IMR-90 (cell line): ENCODE results near the gene ZNF358. TPM values are rescaled to one million over a fixed set of nuclear protein-coding genes. Genes with fewer than 3 reads are reported as not detected.

Experiments used
- ATAC-seq: fragments of 200-7000 bp; cut with Tn5 transposase; 2 replicates; pipeline ENCODE4 v1.9.1; 2020; ENCODE audit warnings: low read depth, mild to moderate bottlenecking, moderate library complexity
- BruUV-seq: library from RNA; stranded (reverse); fragments of 400-500 nt; replicated peaks from 2 replicates; lab custom pipeline; 2021; lab: Mats Ljungman, UMichigan
- CTCF ChIA-PET: fragments of 300-600 bp; formaldehyde crosslinking; extraction: SDS; loops from one replicate; lab custom pipeline; 2021; ENCODE audit warnings: antibody characterized with exemption; lab: Yijun Ruan, JAX
- POLR2A ChIA-PET: fragments of 300-600 bp; sonication (Branson Sonifier 250); formaldehyde crosslinking; loops from one replicate; lab custom pipeline; 2022; ENCODE audit warnings: antibody characterized with exemption; ENCODE audit not compliant: unreplicated experiment; lab: Charles Lee
- DNase-seq: peaks from one replicate; pipeline ENCODE4 v3.0.0; 2013
- H2AFZ ChIP-seq: replicated peaks from 2 replicates; pipeline ENCODE3; 2013; ENCODE audit warnings: low read length, mild to moderate bottlenecking; ENCODE audit not compliant: poor library complexity
- H2AK5ac ChIP-seq: 2 replicates; pipeline ENCODE4 v1.6.1; 2013; ENCODE audit warnings: low read depth, low read length, inconsistent platforms
- H2AK9ac ChIP-seq: replicated peaks from 2 replicates; pipeline ENCODE3; 2013; ENCODE audit warnings: mild to moderate bottlenecking, low read depth, low read length, moderate library complexity; ENCODE audit not compliant: poor library complexity
- H2BK120ac ChIP-seq: 2 replicates; pipeline ENCODE4 v1.6.1; 2013; ENCODE audit warnings: low read depth, low read length, inconsistent platforms
- H2BK15ac ChIP-seq: 3 replicates; pipeline ENCODE4 v1.6.1; 2013; ENCODE audit warnings: low read depth, low read length, inconsistent platforms
- H2BK20ac ChIP-seq: 2 replicates; pipeline ENCODE4 v1.6.1; 2013; ENCODE audit warnings: low read depth, mild to moderate bottlenecking, inconsistent platforms, low read length, moderate library complexity
- H2BK5ac ChIP-seq: 2 replicates; pipeline ENCODE4 v1.6.1; 2013; ENCODE audit warnings: mild to moderate bottlenecking, low read depth, low read length, inconsistent platforms; ENCODE audit not compliant: poor library complexity, severe bottlenecking
- H3K14ac ChIP-seq: replicated peaks from 2 replicates; pipeline ENCODE4 v1.6.1; 2013; ENCODE audit warnings: low read depth, low read length, inconsistent platforms
- H3K18ac ChIP-seq: 2 replicates; pipeline ENCODE4 v1.6.1; 2013; ENCODE audit warnings: low read depth, low read length, control low read depth
- H3K23ac ChIP-seq: 2 replicates; pipeline ENCODE4 v1.6.1; 2013; ENCODE audit warnings: low read depth, low read length, inconsistent platforms
- H3K27ac ChIP-seq: 2 replicates; pipeline ENCODE4 v1.5.1; 2013; ENCODE audit warnings: mild to moderate bottlenecking, control low read depth, low read length; ENCODE audit not compliant: insufficient read depth
- H3K27me3 ChIP-seq: 2 replicates; pipeline ENCODE4 v1.6.1; 2013; ENCODE audit warnings: low read length; ENCODE audit not compliant: control insufficient read depth, insufficient read depth
- H3K36me3 ChIP-seq: 2 replicates; pipeline ENCODE4 v1.6.1; 2013; ENCODE audit warnings: low read length, mixed read lengths; ENCODE audit not compliant: control insufficient read depth, insufficient read depth
- H3K4ac ChIP-seq: 2 replicates; pipeline ENCODE4 v1.6.1; 2013; ENCODE audit warnings: low read depth, low read length, inconsistent platforms
- H3K4me1 ChIP-seq: 2 replicates; pipeline ENCODE4 v1.6.1; 2013; ENCODE audit warnings: low read length, mixed read lengths; ENCODE audit not compliant: control insufficient read depth, insufficient read depth
- H3K4me2 ChIP-seq: 2 replicates; pipeline ENCODE4 v1.6.1; 2013; ENCODE audit warnings: low read depth, mild to moderate bottlenecking, control low read depth, low read length, moderate library complexity
- H3K4me3 ChIP-seq: 2 replicates; pipeline ENCODE4 v1.5.1; 2013; ENCODE audit warnings: low read depth, mild to moderate bottlenecking, control low read depth, low read length, moderate library complexity; ENCODE audit not compliant: insufficient read depth
- H3K56ac ChIP-seq: 2 replicates; pipeline ENCODE4 v1.6.1; 2013; ENCODE audit warnings: low read length, inconsistent platforms; ENCODE audit not compliant: insufficient read depth; ENCODE audit errors: extremely low read depth
- H3K79me1 ChIP-seq, 2 experiments: 2 replicates each; pipeline ENCODE4 v1.6.1; 2013; ENCODE audit warnings: low read length in 2 of 2, inconsistent platforms in 1 of 2, low read depth in 1 of 2
- H3K9ac ChIP-seq: 2 replicates; pipeline ENCODE4 v1.6.1; 2013; ENCODE audit warnings: low read depth, low read length, control low read depth
- H3K9me1 ChIP-seq: 2 replicates; pipeline ENCODE4 v1.6.1; 2013; ENCODE audit warnings: low read length, inconsistent platforms; ENCODE audit not compliant: insufficient read depth
- H3K9me3 ChIP-seq: 2 replicates; pipeline ENCODE4 v1.6.1; 2013; ENCODE audit warnings: low read length; ENCODE audit not compliant: control insufficient read depth, insufficient read depth
- H4K20me1 ChIP-seq: 2 replicates; pipeline ENCODE4 v1.6.1; 2013; ENCODE audit warnings: low read length, inconsistent platforms; ENCODE audit not compliant: insufficient read depth
- H4K5ac ChIP-seq: 2 replicates; pipeline ENCODE4 v1.6.1; 2013; ENCODE audit warnings: mild to moderate bottlenecking, low read depth, low read length, control low read depth
- H4K8ac ChIP-seq, 2 experiments: 2 replicates each; pipeline ENCODE4 v1.6.1; 2013; ENCODE audit warnings: low read depth in 2 of 2, low read length in 2 of 2, control low read depth in 1 of 2, inconsistent platforms in 1 of 2
- H4K91ac ChIP-seq: 2 replicates; pipeline ENCODE4 v1.6.1; 2013; ENCODE audit warnings: low read depth, low read length, inconsistent platforms; ENCODE audit not compliant: insufficient read depth
- CEBPB ChIP-seq: IDR thresholded peaks from 2 replicates; pipeline ENCODE4 v1.6.1; 2012; ENCODE audit warnings: low read depth, low read length, improper control_type of control experiment
- CHD1 ChIP-seq: IDR thresholded peaks from 2 replicates; pipeline ENCODE4 v1.6.1; 2012; ENCODE audit warnings: low read depth, low read length, improper control_type of control experiment
- ELK1 ChIP-seq: fragments of 150-350 bp; IDR thresholded peaks from 2 replicates; pipeline ENCODE4 v1.6.1; 2016; ENCODE audit warnings: low read depth, mild to moderate bottlenecking, low read length, moderate library complexity, borderline replicate concordance
- MAFK ChIP-seq: IDR thresholded peaks from 2 replicates; pipeline ENCODE4 v1.6.1; 2012; ENCODE audit warnings: low read depth, low read length, improper control_type of control experiment
- NFE2L2 ChIP-seq: fragments of 150-350 bp; IDR thresholded peaks from 2 replicates; pipeline ENCODE4 v1.6.1; 2016; ENCODE audit warnings: low read depth, mild to moderate bottlenecking, low read length
- RCOR1 ChIP-seq: IDR thresholded peaks from 2 replicates; pipeline ENCODE4 v1.6.1; 2012; ENCODE audit warnings: mild to moderate bottlenecking, low read length, improper control_type of control experiment; ENCODE audit not compliant: insufficient replicate concordance
- RFX5 ChIP-seq: IDR thresholded peaks from 2 replicates; pipeline ENCODE4 v1.8.0; 2012; ENCODE audit warnings: low read depth, mild to moderate bottlenecking, low read length, moderate library complexity
- SMC3 ChIP-seq: fragments of 150-350 bp; IDR thresholded peaks from 2 replicates; pipeline ENCODE4 v1.6.1; 2016; ENCODE audit warnings: low read depth, mild to moderate bottlenecking, antibody characterized with exemption, low read length, moderate library complexity
- USF2 ChIP-seq: fragments of 150-350 bp; IDR thresholded peaks from 2 replicates; pipeline ENCODE4 v1.6.1; 2017; ENCODE audit warnings: mild to moderate bottlenecking, antibody characterized with exemption, low read length, low read depth
- WGBS, 2 experiments: methylation state at CpG; one replicate each; pipeline versions ENCODE4 v1.1.5 to v1.1.7; 2013; ENCODE audit warnings: missing lambda C conversion rate in 2 of 2; ENCODE audit not compliant: insufficient read length in 1 of 2; ENCODE audit errors: extremely low coverage in 2 of 2; 5-methylcytosine and 5-hydroxymethylcytosine counted together
- dilution Hi-C: fragments of 300-500 bp; cut with HindIII; formaldehyde crosslinking; loops from one replicate; pipeline ENCODE4 v1.14.3; 2018; ENCODE audit warnings: low sequenced_read_pairs; ENCODE audit not compliant: unreplicated experiment
- in situ Hi-C: fragments of 300-500 bp; cut with MboI; formaldehyde crosslinking; loops from 3 replicates; pipeline ENCODE4 v1.14.3; 2019; ENCODE audit warnings: low sequenced_read_pairs, inconsistent platforms, mixed read lengths
- intact Hi-C: fragments of 100-400 bp; cut with micrococcal nuclease; formaldehyde crosslinking; loops from 2 replicates; pipeline ENCODE4 v1.10.0; 2022
- polyA plus RNA-seq, 3 experiments: library from polyadenylated mRNA; depleted of rRNA; stranded (reverse); fragments of >200 nt; gene quantifications; 2 replicates each; pipeline ENCODE4 v1.2.3, GENCODE V29; 2012; ENCODE audit warnings: low replicate concordance in 1 of 3
- total RNA-seq: library from RNA; depleted of rRNA; stranded (reverse); fragments of >200 nt; gene quantifications from 2 replicates; pipeline ENCODE4 v1.2.3, GENCODE V29; 2012

ZNF358 gene
- total and polyA plus RNA-seq, 2 of the 4 experiments (the other 2 are of a cell fraction): 5.4 to 30.7 TPM

- Histone ChIP-seq H3K36me3 (no peaks in the 10 kb centered on the region), H3K14ac (no peak overlapping the region), H2BK15ac (no peak overlapping the region), H4K8ac (no peak overlapping the region), H3K4me2 (no peak overlapping the region), H2BK120ac (no peak overlapping the region), H2BK5ac (no peak overlapping the region), H3K9me1 (peaks cover 4% of the 10 kb centered on the region; the same call in 1 of the 2 replicates), H3K4me1 (peaks cover 4% of the 10 kb centered on the region; the same call in 1 of the 2 replicates), H2AK5ac (no peak overlapping the region), H3K27me3 (no peaks in the 10 kb centered on the region), H3K79me1 (no peaks in the 10 kb centered on the region), H3K4ac (no peak overlapping the region), H2BK20ac (no peak overlapping the region), H3K4me3 (no peak overlapping the region), H4K5ac (no peak overlapping the region), H3K27ac (no peak overlapping the region), H3K9ac (no peak overlapping the region), H3K56ac (no peak overlapping the region), H3K18ac (no peak overlapping the region), H2AK9ac (no peak overlapping the region), H2AFZ (no peak overlapping the region), H3K9me3 (no peaks in the 10 kb centered on the region), H3K23ac (no peak overlapping the region), H4K20me1 (no peaks in the 10 kb centered on the region), H4K91ac (no peak overlapping the region)
- in situ Hi-C loops (no loop called here), dilution Hi-C loops (no loop called here), intact Hi-C loops (no loop called here)
- ChIA-PET CTCF (no interaction called here), POLR2A (interaction anchor here (0.6 kb wide), 1 partner anchor 340 kb away, joined by 3 read pairs; no protein-coding TSS in a partner anchor)
- WGBS, 2 experiments: 82% methylated on average over 2 of the region's 4 CpGs; no CpG with 5 or more reads in 1 of the 2 experiments
- no peak for DNase-seq
- ATAC-seq: no peak
- BruUV-seq: no TSS peak
- TF ChIP-seq SMC3 (no peak), RCOR1 (no peak), ELK1 (no peak), USF2 (no peak), RFX5 (no peak), NFE2L2 (no peak), MAFK (no peak), CEBPB (no peak), CHD1 (no peak)
These were observed 23.8 kb upstream of the ZNF358 start for GRCh38 chr19:7492142-7492541.
